GM21367 (cell line): Measurements from ENCODE around the gene DNAJC3.
"Not testable (repeated sequence)": the region's sequence is repeated elsewhere in the genome, so short reads cannot be mapped to it uniquely, and the experiment has no call there.

ENCODE experiments used
- ATAC-seq: cut with Tn5 transposase; IDR thresholded peaks from one replicate; pipeline ENCODE4 v1.9.1; 2021; ENCODE audit not compliant: unreplicated experiment

DNAJC3 gene

DNA sequence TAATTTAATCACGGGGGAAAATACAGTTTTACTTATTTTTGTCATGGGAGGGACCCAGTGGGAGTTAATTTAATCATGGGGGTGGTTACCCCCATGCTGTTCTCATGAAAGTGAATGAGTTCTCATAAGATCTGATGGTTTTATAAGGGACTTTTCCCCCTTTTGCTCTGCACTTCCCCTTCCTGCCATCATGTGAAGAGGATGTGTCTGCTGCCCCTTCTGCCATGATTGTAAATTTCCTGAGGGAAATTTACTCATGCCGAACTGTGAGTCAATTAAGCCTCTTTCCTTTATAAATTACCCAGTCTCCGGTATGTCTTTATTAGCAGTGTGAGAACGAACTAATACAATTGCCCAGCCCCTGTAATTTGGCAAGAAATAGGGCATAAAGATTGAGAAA, 35.9 kb downstream of the DNAJC3 start:
- ATAC-seq, result not testable (repeated sequence)

DNA sequence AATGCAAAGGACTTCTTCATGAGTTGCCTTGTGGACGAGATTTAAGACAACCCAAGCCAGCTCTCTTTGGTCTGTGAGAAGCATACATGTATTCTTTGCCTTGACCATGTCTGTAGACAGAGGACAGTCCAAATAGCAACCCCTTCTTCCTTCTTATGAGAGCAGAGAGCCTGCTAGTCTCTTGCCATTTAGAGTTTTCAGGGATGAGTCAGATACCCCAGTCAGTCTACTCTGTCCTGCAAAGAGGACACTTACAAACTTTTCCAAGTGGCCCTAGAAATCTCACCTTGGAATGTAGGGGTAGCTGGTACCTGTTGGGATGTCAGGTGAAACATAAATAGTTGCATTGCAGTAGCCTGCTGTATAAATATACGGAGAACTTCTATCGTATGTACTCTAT, 36.7 kb downstream of the DNAJC3 start:
- no peak for ATAC-seq

DNA sequence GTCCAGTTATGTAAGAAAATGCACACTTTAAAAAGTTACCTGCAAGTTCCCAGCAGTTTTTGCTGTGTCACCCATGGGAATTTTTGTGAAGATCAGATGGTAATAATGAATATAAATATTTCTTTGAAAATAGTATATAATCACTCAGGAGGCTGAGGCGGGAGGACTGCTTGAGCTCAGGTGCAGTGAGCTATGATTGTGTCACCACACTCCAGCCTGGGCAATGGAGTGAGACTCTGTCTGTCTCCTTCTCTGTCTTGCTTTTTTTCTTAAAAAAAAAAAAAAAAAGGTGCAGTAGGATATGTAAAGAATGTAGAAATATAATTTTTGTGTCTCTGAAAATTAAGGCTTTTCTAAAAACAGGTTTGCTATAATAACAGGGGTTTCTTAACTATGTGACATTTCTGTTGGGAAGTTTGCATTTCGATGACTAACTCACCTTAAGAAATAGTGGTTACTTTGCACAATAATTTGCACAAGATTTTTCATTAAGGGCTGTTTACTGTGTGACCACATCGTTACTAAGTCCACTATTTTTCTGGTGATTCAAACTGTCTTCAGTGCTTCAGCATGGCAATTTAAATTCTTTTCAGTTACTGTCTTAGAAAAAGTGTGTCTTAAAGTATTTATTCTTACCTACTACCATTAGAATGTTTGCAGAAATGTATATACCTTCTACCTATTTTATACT, 37.3 kb downstream of the DNAJC3 start:
- no peak for ATAC-seq

DNA sequence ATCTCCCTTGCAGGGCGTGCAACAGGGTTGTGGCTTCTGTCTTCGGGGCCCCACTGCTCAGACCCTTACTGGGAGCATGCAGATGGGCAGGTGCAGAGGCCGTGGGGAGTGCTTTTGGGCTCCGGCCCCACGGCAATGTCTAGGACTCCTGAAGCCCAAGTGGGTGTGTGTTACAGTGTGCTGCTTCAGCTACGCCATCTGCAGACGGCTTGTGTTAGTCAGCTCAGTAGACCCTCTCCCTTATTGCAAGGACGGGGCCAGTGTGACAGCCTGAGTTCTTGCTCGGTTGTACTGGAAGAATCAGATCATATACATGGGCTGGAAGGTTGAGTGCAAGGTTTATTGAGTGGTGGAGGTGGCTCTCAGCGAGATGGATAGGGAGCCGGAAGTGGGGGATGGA, 39.3 kb downstream of the DNAJC3 start:
- no peak for ATAC-seq

DNA sequence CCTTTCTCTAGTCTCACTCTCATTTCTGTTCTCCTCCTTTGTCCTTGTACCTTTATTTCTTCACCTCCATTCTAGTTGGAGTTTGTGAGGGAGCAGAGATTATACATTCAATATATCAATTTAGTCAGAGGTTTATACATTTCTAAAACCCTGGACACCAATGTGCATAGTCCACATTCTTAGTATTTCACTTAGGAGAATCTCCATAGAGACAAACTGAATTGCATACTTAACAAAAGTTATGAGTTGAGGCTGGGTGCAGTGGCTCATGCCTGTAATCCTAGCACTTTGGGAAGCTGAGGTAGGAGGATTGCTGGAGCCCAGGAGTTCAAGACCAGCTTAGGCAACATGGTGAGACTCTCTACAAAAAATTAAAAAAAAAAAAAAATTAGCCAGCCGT, 45.3 kb downstream of the DNAJC3 start:
- ATAC-seq, result no peak

DNA sequence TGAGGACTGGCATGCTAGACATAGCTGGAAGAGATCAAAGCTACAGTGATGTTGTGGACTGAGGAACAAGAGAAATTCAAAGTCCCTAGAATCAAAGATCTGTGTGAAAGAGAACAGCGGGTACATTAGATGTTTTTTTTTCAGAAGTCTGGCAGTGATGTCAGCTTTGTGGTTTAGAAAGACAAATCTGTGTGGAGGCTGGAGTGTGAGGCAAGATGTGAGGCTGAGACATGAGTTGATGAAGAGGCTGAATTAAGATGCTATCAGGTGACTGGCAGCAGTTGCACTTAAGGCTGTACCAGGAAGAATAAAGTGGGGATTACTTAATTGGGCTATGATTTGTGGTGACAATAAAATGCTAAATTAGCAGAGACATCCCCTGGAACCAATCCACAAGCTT, 46.5 kb downstream of the DNAJC3 start:
- no peak for ATAC-seq

DNA sequence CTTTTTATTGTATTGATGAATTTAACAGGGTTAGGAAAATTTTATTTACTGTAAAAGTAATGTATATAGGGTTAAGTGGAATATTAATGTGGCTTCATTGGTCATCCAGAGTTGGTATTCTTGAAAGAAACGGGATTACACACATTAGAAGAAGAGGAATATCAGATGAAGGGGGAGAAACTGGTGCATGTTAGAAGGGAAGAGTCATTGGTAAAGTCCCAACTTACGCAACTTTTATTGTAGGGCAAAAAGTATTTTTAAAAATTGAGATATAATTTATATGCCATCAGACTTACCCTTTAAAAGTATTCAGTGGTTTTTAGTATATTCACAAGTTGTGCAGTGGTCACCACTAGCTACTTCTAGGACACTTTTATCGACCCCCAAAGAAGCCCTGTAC, 47.3 kb downstream of the DNAJC3 start:
- no peak for ATAC-seq

DNA sequence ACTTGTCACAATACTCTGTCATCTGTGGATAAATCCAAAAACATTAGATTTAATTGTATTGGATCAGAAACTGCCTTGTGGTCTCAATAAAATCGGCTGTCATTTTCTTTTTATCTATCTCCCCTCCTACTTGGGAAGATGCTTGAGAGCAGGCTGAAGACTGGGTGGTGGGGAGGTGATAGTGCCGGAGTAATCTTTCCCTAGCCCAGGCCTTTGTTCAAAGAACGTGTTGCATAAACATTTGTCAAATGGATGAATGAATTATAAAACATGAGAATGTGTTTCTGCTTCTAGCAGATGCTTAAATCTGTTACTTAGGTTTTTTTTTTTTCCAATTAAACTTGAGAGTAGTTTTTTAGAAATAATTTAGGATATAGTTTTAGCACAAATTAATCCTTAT, 49.9 kb downstream of the DNAJC3 start:
- ATAC-seq, result no peak

DNA sequence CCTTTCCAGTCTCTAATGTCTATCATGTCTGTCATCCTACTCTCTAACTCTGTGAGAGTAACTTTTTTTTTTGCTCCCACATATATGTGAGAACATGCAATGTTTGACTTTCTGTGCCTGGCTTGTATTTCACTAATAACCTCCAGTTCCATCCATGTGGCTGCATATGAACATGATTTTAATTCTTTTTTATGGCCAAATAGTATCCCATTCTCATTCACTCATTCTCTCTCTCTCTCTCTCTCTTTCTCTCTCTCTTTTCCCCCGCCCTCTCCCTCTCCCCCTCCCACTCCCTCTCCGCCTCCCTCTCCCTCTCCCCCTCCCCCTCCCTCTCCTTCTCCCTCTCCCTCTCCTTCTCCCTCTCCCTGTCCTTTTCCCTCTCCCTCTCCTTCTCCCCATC, 52.0 kb downstream of the DNAJC3 start:
- ATAC-seq, result no peak

DNA sequence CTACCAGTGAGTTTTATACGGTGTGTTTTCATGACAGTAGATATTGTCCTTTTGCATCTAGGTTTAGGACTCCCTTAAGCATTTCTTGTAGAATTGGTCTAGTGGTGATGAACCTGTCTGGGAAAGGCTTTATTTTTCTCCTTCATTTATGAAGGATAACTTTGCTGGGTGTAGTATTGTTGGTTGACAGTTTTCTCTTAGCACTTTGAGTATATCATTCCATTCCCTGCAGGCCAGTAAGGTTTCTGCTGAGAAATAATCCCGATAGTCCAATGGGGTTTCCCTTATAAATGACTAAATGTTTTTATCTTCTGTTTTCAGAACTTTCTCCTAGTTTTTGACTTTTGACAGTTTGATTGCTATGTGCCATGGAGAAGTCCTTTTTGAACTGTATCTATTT, 57.2 kb downstream of the DNAJC3 start:
- no peak for ATAC-seq

DNA sequence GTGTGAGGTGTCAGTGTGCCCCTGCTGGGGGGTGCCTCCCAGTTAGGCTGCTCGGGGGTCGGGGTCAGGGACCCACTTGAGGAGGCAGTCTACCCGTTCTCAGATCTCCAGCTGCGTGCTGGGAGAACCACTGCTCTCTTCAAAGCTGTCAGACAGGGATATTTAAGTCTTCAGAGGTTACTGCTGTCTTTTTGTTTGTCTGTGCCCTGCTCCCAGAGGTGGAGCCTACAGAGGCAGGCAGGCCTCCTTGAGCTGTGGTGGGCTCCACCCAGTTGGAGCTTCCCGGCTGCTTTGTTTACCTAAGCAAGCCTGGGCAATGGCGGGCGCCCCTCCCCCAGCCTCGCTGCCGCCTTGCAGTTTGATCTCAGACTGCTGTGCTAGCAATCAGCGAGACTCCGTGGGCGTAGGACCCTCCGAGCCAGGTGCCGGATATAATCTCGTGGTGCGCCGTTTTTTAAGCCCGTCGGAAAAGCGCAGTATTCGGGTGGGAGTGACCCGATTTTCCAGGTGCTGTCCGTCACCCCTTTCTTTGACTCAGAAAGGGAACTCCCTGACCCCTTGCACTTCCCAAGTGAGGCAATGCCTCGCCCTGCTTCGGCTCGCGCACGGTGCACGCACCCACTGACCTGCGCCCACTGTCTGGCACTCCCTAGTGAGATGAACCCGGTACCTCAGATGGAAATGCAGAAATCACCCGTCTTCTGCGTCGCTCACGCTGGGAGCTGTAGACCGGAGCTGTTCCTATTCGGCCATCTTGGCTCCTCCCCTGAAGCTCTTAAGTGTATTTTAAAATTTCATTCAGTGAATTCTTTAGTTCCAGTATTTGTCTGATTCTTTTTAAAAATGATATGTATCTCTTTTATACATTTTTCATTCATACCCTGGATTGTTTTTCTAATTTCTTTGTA, 63.4 kb downstream of the DNAJC3 start:
- ATAC-seq, result not testable (repeated sequence)

DNA sequence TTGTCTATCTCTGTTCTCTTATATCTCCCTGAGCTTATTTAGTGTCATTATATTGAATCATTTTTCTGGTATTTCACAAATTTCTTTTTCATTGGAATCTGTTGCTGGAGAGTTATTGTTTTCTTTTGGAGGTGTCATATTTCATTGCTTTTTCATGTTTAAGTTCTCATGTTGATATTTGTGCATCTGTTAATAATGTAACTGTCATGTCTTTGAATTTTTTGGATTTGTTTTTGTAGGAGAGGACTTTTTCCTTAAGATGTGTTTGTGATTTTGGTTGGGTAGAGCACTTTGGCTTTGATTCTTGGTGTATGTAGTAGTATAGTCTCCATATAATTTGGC, 64.0 kb downstream of the DNAJC3 start:
- ATAC-seq, result no peak

DNA sequence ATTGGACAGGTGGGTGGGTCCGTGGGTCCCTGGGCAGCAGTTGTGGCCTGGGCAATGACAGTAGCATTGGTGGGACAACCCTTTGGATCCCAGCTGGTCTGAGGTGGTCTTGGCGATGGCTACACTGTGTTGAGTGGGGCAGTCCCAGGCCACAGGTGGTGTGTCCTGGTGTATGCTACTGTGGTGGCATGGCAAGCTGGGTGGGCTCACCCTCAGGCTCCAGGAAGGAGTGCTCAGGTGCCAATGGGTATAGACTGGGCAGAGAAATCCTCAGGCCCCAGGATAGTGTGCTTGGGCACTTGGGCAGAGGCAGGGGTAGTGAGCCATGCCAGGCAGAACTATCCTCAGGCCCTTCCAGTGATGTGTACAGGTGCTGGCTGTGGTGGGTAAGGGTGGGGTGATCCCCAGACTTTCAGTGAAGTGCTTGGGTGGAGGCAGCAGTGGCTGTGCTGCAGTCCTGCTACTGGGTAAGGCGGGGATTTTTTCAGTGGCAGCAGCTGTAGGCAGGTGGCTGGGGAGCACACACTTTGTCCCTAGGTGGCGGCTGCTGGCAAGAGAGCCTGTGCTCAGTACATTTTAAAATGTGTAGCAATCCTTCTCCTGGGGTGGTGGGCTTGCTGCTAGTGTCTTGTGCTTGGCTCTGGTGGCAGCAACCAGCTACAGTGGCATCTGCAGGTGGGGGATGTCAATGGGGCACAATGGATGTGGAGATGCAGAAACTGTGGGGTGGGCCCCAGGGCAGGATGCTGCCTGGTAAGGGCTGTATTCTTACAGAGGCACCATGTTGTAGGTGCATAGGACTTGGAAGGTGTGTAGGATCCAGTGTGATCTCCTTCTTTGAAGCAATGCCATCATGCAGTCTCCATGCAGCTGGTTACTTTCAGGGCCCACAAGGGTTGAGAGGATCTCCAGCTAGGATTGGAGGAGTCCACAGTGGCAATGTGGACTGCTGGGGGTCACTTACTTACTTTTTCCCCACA, 64.9 kb downstream of the DNAJC3 start:
- no peak for ATAC-seq

DNA sequence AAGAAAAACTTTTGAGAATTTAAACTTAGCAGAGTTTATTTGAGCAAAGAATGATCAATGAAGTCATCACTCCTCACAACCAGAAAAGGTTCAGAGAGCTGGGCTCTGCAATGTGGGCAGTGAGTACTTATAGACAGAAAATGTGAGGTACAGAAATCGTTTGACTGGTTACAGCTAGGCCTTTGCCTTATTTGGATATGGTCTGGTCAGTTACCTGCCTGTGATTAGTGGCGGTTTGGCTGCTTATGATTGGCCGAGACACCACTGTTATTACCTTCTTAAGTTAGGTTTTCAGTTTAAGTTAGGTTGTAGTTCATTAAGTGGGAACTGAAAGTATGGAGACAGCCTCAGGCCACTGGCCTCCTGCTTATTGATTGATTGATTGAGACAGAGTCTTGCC, 66.3 kb downstream of the DNAJC3 start:
- ATAC-seq, result no peak

DNA sequence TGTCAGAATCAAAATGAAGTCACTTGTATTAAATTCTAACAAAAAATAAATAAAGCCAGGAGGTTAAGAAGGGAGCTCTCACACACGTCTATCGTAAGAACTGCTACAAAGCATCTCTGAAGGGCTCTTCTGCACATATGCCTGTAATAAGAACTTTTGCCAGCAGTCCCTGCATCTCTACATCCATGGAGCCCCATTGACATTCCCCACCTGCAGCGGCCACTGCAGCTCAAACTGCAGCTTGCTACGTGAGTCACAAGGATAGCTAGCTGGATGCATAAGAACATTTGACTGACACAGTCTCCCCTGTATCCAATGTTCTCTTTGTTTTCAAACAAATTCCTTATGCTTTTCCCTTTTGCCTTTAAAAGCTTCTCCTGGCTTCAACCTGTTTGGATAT, 68.3 kb downstream of the DNAJC3 start:
- no peak for ATAC-seq

DNA sequence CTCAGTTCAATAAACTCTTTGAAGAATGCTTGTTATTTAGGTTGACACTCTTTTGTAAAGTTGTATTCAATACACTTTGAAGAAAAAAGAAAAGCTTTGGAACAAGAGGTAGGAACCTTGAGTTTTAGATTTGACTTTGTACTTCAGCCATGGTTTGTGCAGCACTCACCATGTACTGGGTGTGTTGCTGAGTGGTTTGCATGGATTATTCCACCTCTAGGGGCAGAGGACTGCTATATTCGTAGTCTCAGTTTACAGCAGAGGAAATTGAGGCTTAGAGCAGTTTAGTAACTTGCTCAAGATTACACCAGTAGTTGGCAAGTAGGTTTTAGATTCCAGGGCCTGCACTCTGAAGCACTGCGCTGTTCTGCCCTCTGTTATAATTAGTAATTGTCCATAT, 68.8 kb downstream of the DNAJC3 start:
- no peak for ATAC-seq

DNA sequence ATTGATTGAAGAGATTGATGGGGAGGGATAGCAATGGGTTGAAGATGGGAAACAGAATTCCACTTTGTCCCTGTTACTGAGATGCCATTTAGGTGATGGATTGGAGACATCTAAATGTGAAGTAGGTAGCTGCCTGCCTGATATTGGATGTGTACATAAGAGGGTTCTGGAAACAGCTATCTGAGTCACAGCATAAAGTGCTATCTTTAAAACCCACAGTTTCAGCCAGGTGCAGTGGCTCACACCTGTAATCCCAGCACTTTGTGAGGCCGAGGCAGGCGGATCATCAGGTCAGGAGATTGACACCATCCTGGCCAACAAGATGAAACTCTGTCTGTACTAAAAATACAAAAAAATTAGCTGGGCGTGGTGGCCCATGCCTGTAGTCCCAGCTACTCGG, 72.6 kb downstream of the DNAJC3 start:
- no peak for ATAC-seq

DNA sequence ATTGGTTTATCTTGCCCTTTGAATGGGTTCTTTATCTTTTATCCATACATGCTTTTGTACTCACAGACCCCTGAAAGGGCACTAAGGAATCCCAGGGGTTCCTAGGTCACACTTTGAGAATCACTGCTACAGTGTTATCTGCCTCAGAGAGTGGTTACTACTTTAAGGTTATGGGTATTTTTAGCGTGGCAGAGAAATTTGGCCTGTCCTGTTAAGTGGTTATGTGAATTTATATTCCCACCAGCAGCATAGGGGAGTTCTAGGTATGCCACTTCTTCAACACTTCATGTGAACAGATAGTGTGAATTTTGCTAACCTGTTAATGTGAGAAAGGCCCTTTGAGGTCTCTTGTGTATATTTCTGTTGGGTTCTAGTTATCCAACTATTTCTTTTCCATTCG, 75.7 kb downstream of the DNAJC3 start:
- ATAC-seq, result no peak

DNA sequence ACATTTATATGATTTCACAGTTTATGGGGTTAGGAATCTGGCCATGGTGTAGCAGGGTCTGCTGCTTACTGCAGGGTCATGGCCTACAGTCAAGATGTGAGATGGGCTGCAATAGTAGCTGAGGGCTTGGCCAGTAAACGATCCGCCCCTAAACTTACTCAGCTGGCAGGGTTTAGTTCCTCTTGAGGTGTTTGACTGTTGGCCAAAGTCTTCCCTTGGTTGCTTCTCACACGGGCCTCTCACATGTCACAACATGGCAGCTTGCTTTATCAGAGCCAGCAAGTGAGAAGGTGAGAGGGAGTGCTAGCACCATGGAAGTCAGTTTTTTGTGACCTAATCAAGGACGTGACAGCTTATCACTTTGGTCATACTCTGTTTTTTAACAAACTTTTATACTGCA, 77.1 kb downstream of the DNAJC3 start:
- no peak for ATAC-seq

DNA sequence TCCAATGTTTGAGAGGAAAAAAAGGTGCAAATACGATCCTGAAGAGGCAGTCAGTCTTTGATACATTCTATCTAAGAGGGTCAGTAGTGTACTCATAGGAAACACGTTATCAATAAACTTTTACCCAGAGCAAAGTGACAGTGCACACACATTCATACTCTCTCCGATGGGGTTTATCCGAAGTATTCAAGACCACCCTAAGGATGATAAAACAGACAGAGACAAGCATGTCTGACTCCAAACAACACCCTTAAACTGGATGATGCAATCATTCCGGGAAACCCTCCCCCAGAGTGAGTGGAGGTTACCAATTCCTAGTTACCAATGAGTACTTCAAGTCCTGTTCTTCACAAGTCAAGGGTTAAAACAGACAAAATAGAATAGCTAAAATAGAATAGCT, 79.1 kb downstream of the DNAJC3 start:
- no peak for ATAC-seq

DNA sequence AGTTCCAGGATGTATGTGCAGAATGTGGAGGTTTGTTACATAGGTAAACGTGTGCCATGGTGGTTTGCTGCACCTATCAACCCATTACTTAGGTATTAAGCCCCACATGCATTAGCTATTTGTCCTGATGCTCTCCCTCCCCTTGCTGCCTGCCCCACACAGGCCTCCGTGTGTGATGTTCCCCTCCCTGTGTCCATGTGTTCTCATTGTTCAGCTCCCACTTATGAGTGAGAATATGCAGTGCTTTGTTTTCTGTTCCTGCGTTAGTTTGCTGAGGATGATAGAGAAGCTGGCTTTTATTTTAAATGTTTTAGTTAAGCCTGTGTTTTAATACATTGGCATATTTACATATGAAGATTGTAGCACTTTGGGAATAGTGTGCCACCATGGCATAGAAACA, 85.7 kb downstream of the DNAJC3 start:
- not testable (repeated sequence) for ATAC-seq
